CD4-positive, alpha-beta T cell treated with Interleukin-12 subunit alpha and Interleukin-12 subunit beta, for 1 hour (primary cell): ENCODE data around the gene PLCB4.
"Not testable (repeated sequence)": the region's sequence is repeated elsewhere in the genome, so short reads cannot be mapped to it uniquely, and the experiment has no call there.

Source experiments
- DNase-seq: peaks from one replicate; pipeline ENCODE4 v3.0.0-alpha.2; 2020

The PLCB4 gene

DNA sequence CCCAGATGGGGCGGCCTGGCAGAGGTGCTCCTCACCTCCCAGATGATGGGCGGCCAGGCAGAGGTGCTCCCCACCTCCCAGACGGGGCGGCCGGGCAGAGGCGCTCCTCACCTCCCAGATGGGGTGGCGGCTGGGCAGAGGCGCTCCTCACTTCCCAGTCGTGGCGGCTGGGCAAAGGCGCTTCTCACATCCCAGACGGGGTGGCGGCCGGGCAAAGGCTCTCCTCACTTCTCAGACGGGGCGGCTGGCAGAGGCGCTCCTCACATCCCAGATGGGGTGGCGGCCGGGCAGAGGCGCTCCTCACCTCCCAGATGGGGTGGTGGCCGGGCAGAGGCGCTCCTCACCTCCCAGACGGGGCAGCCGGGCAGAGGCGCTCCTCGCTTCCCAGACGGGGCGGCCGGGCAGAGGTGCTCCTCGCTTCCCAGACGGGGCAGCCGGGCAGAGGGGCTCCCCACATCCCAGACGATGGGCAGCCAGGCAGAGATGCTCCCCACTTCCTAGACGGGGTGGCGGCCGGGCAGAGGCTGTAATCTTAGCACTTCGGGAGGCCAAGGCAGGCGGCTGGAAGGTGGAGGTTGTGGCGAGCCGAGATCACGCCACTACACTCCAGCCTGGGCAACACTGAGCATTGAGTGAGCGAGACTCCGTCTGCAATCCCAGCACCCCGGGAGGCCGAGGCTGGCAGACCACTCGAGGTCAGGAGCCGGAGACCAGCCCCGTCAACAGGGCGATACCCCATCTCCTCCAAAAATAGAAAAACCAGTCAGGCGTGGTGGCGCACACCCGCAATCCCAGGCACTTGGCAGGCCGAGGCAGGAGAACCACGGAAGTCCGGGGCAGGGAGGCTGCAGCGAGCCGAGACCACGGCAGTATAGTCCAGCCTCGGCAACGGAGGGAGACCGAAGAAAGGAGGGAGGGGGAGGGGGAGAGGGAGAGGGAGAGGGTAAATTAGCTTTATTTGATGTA lies 316.7 kb downstream of the PLCB4 start:
- not testable (repeated sequence) for DNase-seq

DNA sequence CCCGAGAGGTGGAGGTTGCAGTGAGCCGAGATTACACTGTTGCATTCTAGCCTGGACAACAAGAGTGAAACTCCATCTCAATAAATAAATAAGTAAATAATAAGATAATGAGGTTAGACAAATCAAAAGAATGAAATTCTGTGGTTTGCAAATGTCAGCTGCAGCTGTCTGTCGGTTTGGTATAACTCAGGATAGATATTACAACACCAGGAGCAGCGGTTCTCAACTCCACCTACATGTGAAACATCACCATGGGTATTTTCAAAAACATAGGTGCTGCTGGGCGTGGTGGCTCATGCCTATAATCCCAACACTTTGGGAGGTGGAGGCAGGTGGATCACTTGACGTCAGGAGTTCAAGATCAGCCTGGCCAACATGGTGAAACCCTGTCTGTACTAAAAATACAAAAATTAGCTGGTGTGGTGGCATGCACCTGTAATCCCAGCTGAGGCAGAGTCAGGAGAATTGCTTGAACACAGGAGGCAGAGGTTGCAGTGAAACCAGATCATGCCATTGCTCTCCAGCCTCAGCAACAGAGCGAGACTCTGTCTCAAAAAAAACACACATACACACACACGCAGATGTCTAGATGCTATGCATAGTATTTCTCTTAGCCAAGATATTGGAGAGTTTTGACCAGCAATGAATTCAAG lies 319.4 kb downstream of the PLCB4 start:
- no peak for DNase-seq

DNA sequence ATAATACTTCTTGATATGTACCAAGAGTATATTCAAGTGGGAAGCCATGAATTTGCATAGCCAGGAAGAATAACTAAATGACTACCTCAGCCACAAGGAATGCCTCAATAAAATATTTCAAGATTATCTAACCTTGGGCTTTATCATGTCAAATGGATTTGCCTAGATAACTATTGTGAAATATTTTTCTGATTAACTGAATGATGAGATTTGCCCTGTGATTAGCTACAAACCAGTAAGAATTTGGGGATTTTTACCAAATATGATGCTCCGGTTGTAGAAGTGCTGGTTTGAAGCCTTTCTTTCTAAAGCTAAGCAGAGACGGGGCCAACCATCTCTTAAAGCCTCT lies 319.9 kb downstream of the PLCB4 start:
- DNase-seq = no peak

DNA sequence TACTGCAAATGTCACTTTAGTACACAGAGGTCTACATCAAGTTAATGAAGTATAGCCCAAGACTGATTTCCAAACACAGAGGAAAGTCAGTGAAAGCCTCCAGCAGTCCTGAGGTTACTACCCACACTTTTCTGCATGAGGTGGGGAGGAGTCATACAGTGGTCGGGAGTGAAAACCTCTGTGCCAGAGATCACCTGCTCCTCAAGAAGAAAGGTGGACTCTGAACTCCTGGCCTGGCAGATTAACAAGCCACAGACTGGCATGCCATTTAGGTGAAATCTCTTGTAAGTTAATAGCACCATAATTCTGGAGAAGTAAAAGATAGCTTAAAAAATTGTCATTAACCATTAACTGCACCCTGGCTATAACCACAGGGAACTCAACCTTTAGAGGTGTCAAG lies 320.5 kb downstream of the PLCB4 start:
- DNase-seq = no peak

DNA sequence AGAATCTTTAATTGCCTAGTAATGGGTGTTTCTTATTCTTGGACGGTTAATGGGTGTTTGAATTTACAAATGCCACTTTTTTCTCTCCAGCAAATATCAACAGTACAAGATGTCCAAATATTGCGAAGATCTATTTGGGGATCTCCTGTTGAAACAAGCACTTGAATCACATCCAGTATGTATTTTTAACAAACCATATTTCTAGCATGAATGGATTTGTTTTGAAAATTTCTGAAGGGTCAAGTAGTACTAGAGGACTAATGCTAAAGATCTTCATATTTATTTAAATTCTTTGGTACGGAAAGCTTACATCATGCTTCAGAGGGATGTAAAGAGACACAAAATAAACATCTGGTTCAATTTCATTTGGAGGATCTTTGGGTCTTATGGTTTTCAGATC lies 321.6 kb downstream of the PLCB4 start:
- no peak for DNase-seq

DNA sequence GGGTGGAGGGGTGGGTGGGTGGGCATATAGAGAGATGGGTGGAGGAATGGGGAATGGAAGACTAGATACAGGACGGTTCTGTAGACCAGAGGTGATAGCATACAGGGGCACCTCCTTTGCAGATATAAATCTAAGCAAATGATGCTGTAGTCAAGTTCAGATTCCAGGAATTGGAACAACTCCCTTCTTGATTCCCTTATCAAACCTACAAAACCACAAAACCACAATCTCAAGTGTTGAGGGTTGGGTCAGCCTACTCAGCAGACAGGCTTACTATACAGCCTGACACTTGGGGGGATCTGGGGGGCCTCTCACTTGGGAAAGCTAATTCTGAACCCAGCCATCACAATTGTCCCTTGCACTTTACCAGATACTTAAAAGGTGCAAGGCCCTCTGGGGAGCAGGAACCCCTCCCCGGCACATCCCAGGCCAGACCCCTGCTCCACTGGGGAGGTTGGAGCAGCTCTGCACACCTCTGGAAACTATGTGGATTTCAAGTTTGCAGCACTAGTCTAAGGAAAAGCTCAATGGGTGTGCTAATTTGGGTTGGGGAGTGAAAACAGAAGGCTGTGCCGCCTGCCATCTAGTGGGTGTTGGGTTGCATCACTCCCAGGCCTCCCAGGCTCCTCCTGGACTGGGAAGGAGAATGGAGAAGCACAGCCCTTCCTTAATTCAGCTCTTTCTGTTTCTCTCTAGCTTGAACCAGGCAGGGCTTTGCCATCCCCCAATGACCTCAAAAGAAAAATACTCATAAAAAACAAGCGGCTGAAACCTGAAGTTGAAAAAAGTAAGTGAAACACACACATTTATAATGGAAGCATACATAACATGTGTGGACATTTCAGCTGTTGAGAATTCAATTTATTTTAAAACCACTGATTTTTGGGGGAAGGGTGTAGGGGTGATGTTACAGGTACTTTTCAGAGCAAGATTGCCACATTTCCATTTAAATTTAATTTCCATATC lies 324.3 kb downstream of the PLCB4 start:
- no peak for DNase-seq

DNA sequence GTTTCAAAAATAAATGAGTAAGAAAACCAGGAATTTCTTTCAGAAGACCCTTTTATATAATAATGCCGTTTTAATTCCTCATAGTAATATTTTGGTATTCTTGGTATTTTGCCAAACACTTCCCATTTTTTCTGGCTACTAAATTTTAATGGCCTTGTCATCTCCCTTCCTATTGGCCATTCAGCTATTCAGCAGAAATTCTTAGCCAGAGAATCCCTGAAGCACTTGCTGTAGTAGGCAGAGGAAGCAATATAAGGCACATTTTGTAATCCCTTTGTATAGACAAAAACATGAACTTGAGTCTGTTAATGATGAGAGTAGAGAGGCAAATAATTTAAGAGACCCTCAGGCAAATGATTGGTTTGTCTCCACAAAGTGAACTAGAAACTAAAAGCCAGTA lies 327.1 kb downstream of the PLCB4 start:
- DNase-seq = no peak

DNA sequence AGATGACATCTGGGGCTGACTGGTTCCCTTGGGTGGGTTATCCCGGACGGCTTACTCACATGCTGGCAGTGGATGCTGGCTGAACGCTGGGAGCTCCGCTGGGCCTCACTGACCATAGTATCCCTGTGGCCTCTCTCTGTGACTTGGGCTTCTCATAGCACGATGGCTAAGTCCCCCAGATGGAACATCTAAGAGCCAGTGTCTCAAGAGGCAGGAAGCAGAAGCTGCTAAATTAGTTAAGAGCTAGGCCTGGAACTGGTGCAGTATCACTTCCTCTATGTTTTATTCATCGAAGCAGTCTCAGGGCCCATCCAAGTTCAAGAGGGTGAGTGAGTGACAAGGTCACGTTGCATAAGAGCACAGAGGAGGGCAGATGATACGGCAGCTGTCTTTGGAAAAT lies 329.0 kb downstream of the PLCB4 start:
- peak; percentile 7 for DNase-seq

DNA sequence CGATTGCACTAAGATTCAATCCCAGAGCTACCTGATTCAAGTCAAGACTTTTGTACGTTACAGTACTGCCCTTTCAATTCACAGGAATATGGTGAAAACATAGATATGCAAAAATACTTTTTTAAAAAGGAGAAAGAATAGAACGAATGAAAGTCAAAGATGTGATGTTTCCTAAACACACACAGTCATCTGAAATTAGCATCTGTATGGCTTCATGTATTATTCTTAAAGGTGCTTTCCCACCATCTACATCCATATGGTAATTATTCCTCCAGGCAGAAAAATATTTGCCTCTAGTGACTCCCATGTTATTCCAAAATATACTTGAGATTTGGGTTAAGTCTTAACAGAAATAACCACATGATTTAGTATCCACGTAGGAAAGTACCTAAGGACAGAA lies 330.0 kb downstream of the PLCB4 start:
- no peak for DNase-seq

DNA sequence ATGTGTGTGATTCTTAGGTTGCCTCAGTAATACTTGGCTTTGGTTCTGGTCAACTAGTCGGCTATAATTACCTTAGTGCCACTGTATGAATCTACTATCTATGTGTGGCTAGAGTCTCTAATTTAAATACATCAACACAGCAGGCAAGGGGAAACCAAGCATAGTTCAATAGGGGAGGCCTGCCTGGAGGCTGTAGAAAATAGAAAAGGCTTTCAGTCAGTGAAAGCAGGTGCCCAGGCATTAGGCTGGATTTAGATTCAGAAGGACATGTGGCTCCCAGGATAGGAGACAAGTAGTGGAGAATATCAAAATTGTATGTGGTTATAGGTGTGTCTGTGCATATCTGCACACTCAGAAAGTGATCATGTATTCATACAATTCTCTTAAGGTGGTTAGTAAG lies 330.4 kb downstream of the PLCB4 start:
- no peak for DNase-seq

DNA sequence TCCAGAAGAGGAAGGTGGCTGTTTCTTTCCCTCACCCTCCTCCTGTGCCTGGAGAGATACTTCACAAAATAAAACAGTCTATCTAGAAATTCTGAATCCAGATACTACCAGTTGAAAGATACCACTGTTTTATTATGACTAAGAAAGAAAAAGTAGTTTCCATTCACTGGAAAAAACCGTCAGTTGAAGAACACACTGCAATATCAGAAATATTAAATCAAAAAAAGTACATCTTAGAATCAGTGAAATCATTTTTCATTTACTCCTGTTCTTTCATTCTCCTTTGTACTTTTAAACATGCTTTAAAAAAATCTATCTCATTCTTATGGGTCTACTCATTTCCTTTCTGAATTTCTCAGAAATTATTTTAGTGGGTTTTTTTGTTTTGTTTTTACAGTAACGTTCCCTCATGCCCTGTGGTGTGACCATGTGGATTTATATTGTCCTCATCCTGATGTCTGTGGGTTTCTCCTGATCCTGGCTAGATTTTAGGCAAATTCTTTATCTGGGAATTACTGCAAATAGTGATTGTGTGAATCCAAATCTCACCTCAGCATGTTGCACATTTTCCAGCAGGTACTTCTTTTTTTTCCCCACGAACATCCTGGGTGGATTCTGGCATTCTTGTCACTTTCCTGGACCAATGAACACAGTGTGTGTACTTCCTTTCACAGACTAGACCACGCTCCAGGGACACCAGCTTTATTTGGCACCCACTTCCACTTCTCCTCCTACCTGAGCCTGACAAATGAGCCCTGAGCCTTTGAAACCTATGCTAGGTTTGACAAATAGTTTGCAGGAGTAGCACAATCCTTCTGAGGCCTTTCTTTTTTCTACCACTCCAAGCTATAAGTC lies 331.5 kb downstream of the PLCB4 start:
- no peak for DNase-seq

DNA sequence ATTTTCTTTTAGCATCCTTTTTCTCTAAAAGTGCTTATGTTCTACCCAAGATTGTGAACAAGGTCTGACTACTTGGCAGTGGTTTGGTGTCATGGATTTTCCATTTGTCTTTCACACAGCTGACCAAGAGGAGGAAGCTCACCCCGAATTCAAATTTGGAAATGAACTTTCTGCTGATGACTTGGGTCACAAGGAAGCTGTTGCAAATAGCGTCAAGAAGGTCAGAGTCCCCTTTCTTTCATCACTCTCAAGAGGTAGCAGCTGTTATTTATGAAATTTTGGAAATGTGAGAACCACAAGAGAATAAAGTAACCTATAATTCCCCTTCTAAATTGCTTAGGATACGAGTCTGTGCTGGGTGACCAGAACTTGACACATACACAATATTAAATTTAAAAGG lies 332.5 kb downstream of the PLCB4 start:
- no peak for DNase-seq

DNA sequence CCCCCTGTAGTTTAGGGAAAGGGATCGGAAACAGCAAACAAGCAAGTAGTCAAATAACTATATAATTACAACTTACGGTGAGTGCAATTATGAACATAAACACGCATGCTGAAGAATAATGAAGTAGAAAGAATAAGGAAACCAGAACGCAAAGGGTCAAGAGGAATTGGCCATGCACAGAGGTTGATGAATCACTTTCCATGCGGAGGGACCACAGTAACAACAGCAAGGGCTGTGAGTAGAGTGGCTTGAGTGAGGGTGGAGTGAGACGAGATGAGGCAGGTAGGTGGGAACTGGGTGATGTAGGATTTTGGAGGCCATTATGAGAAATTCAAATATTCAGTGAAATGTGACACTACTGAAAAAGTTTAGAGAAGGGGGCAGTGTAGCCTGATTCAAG lies 333.3 kb downstream of the PLCB4 start:
- DNase-seq = no peak

DNA sequence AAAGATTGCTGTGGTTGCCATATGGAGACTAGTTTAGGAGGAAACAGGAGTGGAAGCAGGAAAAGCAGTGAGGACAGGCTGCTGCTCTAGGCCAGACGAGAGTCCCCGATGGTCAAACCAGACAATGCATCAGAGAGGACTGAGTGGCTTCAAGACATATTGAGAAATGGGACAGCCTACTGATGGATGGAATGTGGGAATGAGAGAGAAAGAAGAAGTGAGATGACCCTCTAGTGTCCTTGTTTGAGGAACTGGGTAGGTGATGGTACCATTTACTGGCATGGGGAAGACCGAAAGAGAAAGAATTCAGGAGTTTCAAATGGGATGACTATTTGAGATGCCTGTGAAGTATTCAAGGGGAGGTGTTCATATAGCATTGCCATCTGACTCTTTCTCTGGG lies 333.7 kb downstream of the PLCB4 start:
- no peak for DNase-seq

DNA sequence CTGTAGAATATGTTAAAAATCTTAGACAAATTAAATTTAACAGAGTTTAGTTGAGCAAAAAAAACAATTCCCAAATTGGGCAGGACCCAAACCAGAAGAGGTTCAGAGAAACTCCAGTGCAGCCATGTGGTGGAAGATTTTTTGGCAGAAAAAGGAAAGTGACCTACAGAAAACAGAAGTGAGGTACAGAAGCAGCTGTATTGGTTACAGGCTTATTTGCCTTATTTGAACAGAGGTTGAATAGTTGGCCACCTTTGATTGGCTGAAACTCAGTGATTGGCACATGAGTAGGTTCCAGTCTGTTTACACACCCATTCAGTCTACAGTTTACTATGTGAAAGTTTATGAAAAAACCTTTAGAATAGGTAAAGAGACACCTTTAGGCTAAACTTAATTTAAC lies 334.6 kb downstream of the PLCB4 start:
- no peak for DNase-seq

DNA sequence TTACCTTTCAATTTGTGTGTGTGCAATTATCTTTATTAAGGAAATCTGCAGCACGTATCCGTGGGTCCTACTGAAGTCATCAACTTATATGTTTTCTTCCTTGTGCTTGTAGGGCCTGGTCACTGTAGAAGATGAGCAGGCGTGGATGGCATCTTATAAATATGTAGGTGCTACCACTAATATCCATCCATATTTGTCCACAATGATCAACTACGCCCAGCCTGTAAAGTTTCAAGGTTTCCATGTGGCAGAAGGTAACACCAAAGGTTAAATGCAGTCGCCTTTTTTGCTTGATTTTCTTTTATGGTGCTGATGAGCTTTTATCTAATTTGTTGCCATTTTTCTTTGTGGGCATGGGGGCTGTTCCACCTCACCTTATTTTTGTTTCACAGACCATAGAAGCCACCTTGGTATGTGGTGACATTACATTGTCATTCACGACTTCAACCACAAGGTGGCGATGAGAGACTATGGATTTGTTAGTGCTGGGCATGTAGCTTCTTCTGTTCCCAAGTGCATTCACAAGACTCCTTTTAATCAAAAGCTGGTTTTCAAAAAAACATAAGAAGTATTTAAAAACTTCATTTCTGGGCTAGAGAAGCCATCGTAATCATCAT lies 339.0 kb downstream of the PLCB4 start:
- DNase-seq = peak; percentile 39

DNA sequence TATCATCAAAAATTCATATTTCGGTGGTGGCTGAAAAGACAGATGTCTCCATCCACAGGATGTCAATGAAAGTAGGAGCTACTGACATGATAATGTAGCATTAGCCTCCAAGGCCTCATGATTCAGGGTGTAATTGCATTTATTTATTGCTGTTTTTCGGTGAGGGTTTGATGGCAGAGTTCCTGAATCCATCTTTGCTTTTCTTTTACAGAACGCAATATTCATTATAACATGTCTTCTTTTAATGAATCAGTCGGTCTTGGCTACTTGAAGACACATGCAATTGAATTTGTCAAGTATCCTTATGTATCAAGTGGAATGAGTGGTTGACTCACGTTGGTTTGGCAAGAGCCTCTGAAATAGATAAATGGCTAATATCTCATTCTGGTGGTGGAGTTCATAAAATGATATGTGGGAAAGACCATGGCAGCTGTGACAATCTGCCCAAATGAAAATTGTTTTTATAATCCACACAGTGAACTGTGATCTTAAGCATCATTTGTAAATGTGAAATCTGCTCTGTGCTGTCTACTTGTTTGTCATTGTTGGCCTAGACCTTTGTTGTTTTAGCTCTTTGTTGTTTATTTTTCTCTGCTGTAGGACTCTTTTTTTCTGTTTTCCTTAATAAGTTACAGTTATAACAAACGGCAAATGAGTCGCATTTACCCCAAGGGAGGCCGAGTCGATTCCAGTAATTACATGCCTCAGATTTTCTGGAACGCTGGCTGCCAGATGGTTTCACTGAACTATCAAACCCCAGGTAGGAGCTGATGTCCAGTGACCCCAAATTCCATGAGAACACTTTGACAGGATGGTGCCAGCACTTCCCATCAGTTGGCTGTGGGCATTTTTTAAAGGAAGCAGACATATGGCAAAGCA lies 339.8 kb downstream of the PLCB4 start:
- DNase-seq = no peak

DNA sequence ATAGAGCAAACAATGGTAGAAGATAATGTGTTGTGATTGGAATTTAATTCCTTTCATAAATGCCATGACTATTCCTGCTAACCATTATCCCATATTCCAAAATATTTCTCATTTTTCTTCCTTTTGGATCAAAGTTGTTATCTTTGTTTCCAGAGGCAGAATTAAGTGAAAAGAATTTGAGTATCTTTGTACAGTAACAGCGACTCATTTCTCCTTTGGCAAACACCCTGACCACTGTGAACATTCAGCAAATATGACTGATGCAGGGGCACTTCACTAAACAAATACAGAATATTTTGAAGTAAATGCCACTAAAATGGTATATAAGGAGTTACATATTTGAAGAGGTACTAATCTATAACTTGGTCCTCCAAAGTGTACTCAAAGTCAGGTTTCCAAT lies 340.5 kb downstream of the PLCB4 start:
- no peak for DNase-seq

DNA sequence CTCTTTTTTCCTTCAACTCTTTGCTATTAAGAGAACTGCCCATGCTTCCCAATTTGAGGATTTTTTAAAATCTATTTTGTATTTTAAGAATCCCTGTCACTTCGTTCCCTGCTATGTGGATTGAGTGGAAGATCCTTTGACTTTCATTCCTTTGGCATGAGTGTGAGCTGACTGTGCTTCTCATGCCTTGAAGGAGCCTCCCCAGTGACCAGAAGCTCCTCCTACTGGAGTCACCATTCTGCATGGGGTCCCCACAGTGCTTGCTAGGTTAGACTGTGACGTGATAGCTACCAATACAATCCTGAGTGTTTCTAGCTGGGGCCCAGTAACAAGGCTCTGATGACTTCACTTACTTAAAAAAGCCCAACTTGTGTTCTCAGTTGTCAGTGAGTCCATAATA lies 341.1 kb downstream of the PLCB4 start:
- no peak for DNase-seq

DNA sequence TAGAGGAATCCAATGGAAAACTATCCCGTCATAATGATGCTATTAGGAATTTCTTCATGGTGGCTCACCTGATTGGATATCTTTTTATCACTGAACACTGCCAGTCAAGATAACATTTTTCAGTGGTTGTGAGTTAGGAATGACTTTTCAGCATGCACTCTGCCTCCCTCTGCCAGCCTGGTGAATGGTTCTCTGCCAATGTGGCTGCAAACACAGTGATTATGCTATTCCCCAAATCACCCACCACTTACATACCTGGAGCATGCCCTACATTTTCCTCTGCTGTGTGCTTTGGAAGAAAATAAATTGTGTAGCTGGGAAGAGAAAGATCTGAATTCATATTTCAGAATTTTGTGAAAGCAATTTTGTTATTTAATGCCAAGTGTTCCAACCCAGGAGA lies 342.9 kb downstream of the PLCB4 start:
- no peak for DNase-seq

DNA sequence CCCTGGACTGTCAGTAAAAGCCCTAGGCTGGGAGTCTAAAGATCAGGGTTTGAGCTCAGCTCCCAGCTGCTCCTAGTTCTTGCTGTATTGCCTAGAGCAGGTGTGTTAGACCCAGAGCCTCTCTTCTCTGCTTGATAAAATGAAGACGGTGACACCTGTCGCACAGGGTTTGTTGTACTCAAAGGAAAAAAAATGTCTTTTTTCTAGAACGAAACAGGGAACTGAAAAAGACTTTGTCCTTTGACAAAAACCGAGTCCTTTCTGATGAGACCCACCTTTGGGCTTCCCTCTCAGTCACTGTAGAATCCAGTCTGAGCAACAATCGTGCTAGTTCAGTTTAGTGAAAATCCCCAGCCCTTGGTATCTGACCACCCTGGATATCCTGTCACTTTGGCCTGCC lies 343.4 kb downstream of the PLCB4 start:
- DNase-seq = no peak
